ENCODE measurements around the gene PSG11.

DNA sequence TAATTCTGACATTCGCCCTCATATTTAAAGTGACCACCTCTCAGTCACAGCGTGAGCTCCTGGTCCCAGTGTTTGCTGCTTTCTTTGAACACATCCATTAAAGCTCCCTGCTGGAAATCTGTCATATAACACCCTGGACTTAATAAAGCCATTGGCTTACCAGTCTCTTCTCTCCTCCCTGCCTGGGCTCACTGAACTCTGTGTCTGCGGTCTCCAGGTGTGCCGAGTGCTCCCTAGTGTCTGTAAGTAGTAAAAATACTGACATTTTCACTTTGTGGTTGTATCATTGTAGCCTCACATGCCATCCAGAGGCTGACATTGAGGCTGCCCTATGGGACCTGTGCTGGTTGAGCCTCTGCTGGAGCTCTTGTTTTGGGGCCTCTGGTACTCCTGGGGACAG is 2.6 kb upstream of the PSG11 start:
- TF ChIP-seq, protein P1, sequence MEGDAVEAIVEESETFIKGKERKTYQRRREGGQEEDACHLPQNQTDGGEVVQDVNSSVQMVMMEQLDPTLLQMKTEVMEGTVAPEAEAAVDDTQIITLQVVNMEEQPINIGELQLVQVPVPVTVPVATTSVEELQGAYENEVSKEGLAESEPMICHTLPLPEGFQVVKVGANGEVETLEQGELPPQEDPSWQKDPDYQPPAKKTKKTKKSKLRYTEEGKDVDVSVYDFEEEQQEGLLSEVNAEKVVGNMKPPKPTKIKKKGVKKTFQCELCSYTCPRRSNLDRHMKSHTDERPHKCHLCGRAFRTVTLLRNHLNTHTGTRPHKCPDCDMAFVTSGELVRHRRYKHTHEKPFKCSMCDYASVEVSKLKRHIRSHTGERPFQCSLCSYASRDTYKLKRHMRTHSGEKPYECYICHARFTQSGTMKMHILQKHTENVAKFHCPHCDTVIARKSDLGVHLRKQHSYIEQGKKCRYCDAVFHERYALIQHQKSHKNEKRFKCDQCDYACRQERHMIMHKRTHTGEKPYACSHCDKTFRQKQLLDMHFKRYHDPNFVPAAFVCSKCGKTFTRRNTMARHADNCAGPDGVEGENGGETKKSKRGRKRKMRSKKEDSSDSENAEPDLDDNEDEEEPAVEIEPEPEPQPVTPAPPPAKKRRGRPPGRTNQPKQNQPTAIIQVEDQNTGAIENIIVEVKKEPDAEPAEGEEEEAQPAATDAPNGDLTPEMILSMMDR (IDR thresholded peaks at IDR 0.05) = no peak
- TF ChIP-seq POLR2AphosphoS5 (IDR thresholded peaks at IDR 0.05; ENCODE audit: insufficient read depth in 1 of 2, low read depth in 1 of 2) = no peak
- TF ChIP-seq POLR2A (IDR thresholded peaks at IDR 0.05) = no peak

All from vagina (tissue), 2 donors.